RWPE2 (cell line): ENCODE results near the gene FAT2.

ENCODE experiments used
- ATAC-seq: fragments of 200-7000 bp; cut with Tn5 transposase; 3 replicates; pipeline ENCODE4 v1.9.1; 2021; ENCODE audit warnings: low read depth
- DNase-seq: peaks from one replicate; pipeline ENCODE4 v3.0.0-alpha.2; 2020; ENCODE audit warnings: low spot score
- H3K27ac ChIP-seq: fragments of 450-650 bp; 2 replicates; pipeline ENCODE4 v1.5.1; 2017; ENCODE audit warnings: mild to moderate bottlenecking; ENCODE audit not compliant: poor library complexity, severe bottlenecking
- H3K27me3 ChIP-seq: fragments of 250-450 bp; sonication (Bioruptor Pico); 2 replicates; pipeline ENCODE4 v1.5.1; 2021; ENCODE audit warnings: mild to moderate bottlenecking, moderate library complexity; ENCODE audit not compliant: insufficient read depth, poor library complexity, severe bottlenecking
- H3K36me3 ChIP-seq: fragments of 250-450 bp; sonication (Bioruptor Pico); 2 replicates; pipeline ENCODE4 v1.5.1; 2020; ENCODE audit warnings: low read depth, mild to moderate bottlenecking, moderate library complexity
- H3K4me1 ChIP-seq: fragments of 250-450 bp; sonication (Bioruptor Pico); 2 replicates; pipeline ENCODE4 v1.5.1; 2021; ENCODE audit warnings: mild to moderate bottlenecking, moderate library complexity; ENCODE audit not compliant: insufficient read depth, poor library complexity, severe bottlenecking
- H3K4me3 ChIP-seq: fragments of 250-450 bp; sonication (Bioruptor Pico); 2 replicates; pipeline ENCODE4 v1.5.1; 2021; ENCODE audit warnings: mild to moderate bottlenecking, moderate library complexity; ENCODE audit not compliant: severe bottlenecking
- H3K9me3 ChIP-seq: fragments of 250-450 bp; sonication (Bioruptor Pico); 2 replicates; pipeline ENCODE4 v1.5.1; 2021; ENCODE audit warnings: mild to moderate bottlenecking, moderate library complexity; ENCODE audit not compliant: severe bottlenecking
- CTCF ChIP-seq: fragments of 450-650 bp; IDR thresholded peaks from one replicate; pipeline ENCODE4 v1.5.1; 2017; ENCODE audit warnings: mild to moderate bottlenecking, moderate library complexity; ENCODE audit not compliant: poor library complexity, severe bottlenecking

Gene FAT2

DNA sequence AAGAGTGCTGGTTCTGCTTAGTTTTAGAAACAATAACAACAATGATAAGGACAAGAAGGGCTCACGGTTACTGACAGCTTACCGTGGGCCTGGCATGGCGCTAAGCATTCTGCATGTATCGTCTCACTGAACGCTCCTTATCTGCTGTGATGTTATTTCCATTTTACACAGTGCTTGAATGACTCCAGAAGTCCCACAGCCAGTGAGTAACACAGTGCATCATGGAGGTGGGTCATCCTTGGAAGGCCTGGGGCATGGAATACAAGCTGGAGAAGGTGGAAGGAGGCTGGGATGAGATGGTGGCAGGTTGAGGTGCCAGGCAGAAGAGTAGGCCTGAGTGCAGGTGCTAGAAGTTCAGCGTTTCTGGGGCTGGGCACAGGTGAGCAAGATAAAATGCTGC, 36.5 kb upstream of the FAT2 start:
- DNase-seq (no peak), ATAC-seq (peak; percentile 63)
- Histone ChIP-seq H3K27ac (peak overlapping the region; percentile 72), H3K4me1 (peaks cover 25% of the 10 kb centered on the region), H3K27me3 (no peaks in the 10 kb centered on the region), H3K9me3 (no peaks in the 10 kb centered on the region), H3K4me3 (no peak overlapping the region), H3K36me3 (no peaks in the 10 kb centered on the region)
- TF ChIP-seq CTCF = no peak

GRCh38 chr5:151625285-151625684, 34.2 kb upstream of the FAT2 start:
- no peaks in the 10 kb centered on the region for H3K9me3 ChIP-seq
- no peaks in the 10 kb centered on the region for H3K27me3 ChIP-seq
- no peak for DNase-seq

GRCh38 chr5:151624476-151624875, 33.3 kb upstream of the FAT2 start:
- no peaks in the 10 kb centered on the region for H3K27me3 ChIP-seq
- DNase-seq (no peak), ATAC-seq (no peak)
- H3K4me1 ChIP-seq = peaks cover 37% of the 10 kb centered on the region
- H3K9me3 ChIP-seq = no peaks in the 10 kb centered on the region
- no peak overlapping the region for H3K4me3 ChIP-seq
- no peak for TF ChIP-seq CTCF
- no peaks in the 10 kb centered on the region for H3K36me3 ChIP-seq
- H3K27ac ChIP-seq = no peak overlapping the region

More at GRCh38 chr5:151625285-151625684, 34.2 kb upstream of the FAT2 start:
- Histone ChIP-seq H3K36me3 (no peaks in the 10 kb centered on the region), H3K4me3 (no peak overlapping the region), H3K27ac (no peak overlapping the region), H3K4me1 (peaks cover 30% of the 10 kb centered on the region)
- TF ChIP-seq CTCF = no peak
- ATAC-seq = no peak

- H3K27me3 ChIP-seq = no peaks in the 10 kb centered on the region
- no peak overlapping the region for H3K4me3 ChIP-seq
- DNase-seq (no peak), ATAC-seq (no peak)
- peaks cover 41% of the 10 kb centered on the region for H3K4me1 ChIP-seq
- H3K27ac ChIP-seq = no peak overlapping the region
- no peaks in the 10 kb centered on the region for H3K9me3 ChIP-seq
- no peaks in the 10 kb centered on the region for H3K36me3 ChIP-seq
- TF ChIP-seq CTCF = no peak
Measured at GRCh38 chr5:151622367-151623088, 31.4 kb upstream of the FAT2 start.

- ATAC-seq (no peak), DNase-seq (no peak)
- TF ChIP-seq CTCF = no peak
- Histone ChIP-seq H3K27ac (peak overlapping the region; percentile 92), H3K27me3 (no peaks in the 10 kb centered on the region), H3K36me3 (no peaks in the 10 kb centered on the region), H3K4me1 (peaks cover 58% of the 10 kb centered on the region), H3K4me3 (no peak overlapping the region), H3K9me3 (no peaks in the 10 kb centered on the region)
Measured at GRCh38 chr5:151620461-151620840, 29.3 kb upstream of the FAT2 start.
